SU-DHL-6 (cell line): ENCODE results near the gene CMTR1.

Experiments used
- EZH2phosphoT487 ChIP-seq: fragments of 200-600 bp; sonication (generic), shearing (Covaris generic); conservative IDR thresholded peaks from 2 replicates; pipeline ENCODE4 v1.6.1; 2018; ENCODE audit warnings: mild to moderate bottlenecking, antibody characterized with exemption, low read length, moderate library complexity, mixed read lengths
- TF ChIP-seq, protein P1 (sequence below): fragments of 200-600 bp; sonication (generic); IDR thresholded peaks from one replicate; pipeline ENCODE4 v1.5.1; 2017; ENCODE audit warnings: antibody characterized with exemption, mild to moderate bottlenecking, low read length, moderate library complexity; ENCODE audit not compliant: insufficient read depth, poor library complexity, severe bottlenecking

DNA sequence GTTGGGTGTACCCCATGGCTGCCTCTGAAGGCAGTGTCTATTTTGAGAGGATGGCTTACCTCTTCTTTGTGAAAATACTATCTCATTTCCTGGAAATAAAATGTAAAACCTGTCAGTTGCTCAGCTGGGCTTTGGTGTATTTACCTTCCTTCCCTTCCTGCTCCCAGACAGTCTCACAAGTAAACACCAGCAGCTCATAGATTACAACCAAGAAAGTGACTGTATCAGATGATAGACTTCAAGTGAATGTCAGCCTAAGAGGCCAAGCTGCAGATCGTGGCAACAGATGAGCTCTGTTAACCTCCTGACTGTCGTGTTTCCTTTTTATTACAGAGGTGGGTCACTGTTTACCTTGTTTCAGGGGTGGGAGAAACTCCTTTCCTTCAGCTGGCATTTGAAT, 41.9 kb upstream of the CMTR1 start:
- TF ChIP-seq, protein P1, sequence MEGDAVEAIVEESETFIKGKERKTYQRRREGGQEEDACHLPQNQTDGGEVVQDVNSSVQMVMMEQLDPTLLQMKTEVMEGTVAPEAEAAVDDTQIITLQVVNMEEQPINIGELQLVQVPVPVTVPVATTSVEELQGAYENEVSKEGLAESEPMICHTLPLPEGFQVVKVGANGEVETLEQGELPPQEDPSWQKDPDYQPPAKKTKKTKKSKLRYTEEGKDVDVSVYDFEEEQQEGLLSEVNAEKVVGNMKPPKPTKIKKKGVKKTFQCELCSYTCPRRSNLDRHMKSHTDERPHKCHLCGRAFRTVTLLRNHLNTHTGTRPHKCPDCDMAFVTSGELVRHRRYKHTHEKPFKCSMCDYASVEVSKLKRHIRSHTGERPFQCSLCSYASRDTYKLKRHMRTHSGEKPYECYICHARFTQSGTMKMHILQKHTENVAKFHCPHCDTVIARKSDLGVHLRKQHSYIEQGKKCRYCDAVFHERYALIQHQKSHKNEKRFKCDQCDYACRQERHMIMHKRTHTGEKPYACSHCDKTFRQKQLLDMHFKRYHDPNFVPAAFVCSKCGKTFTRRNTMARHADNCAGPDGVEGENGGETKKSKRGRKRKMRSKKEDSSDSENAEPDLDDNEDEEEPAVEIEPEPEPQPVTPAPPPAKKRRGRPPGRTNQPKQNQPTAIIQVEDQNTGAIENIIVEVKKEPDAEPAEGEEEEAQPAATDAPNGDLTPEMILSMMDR: no peak
- no peak for TF ChIP-seq EZH2phosphoT487
